Gastrocnemius medialis (tissue), 4 donors: ENCODE results near the gene MRE11. TPM values are rescaled to one million over a fixed set of nuclear protein-coding genes. Genes with fewer than 3 reads are reported as not detected.

ENCODE experiments used
- ATAC-seq, 2 donors: fragments of 150-250 bp; one replicate each; pipeline ENCODE4 v1.9.1; 2016
- DNase-seq, 2 donors: peaks; one replicate each; pipeline ENCODE4 v3.0.0-alpha.2; 2019
- H3K27ac ChIP-seq, 4 donors: fragments of 200-600 bp; sonication (generic); 1 replicate in 1 of 4; 2 replicates in 3 of 4; pipeline ENCODE4 v1.5.1; 2016 to 2018; ENCODE audit warnings: mild to moderate bottlenecking in 2 of 4, moderate library complexity in 1 of 4
- H3K27me3 ChIP-seq, 3 donors: fragments of 200-600 bp; sonication (generic) in 2 of 3; 1 replicate in 1 of 3; 2 replicates in 2 of 3; pipeline versions ENCODE4 v1.5.1 to v1.6.0; 2016 to 2019; ENCODE audit warnings: mild to moderate bottlenecking in 1 of 3, moderate library complexity in 1 of 3
- H3K36me3 ChIP-seq, 2 donors: fragments of 200-600 bp; sonication (generic) in 1 of 2; one replicate each; pipeline ENCODE4 v1.5.1; 2017 to 2018
- H3K4me1 ChIP-seq, 2 donors: fragments of 200-600 bp; sonication (generic) in 1 of 2; one replicate each; pipeline ENCODE4 v1.5.1; 2016 to 2017; ENCODE audit warnings: mild to moderate bottlenecking in 2 of 2
- H3K4me3 ChIP-seq, 4 donors: fragments of 200-600 bp; sonication (generic) in 3 of 4; 1 replicate in 1 of 4; 2 replicates in 3 of 4; pipeline ENCODE4 v1.5.1; 2016 to 2019; ENCODE audit warnings: mild to moderate bottlenecking in 2 of 4
- H3K9me3 ChIP-seq, 3 donors: fragments of 200-600 bp; sonication (generic) in 2 of 3; 1 replicate in 1 of 3; 2 replicates in 2 of 3; pipeline ENCODE4 v1.5.1; 2016 to 2019
- POLR2A ChIP-seq, 2 donors: fragments of 450-650 bp; IDR thresholded peaks; one replicate each; pipeline ENCODE4 v1.6.1; 2017; ENCODE audit warnings: antibody characterized with exemption in 2 of 2, mild to moderate bottlenecking in 2 of 2, moderate library complexity in 2 of 2
- in situ Hi-C, 4 donors: fragments of 200-750 bp; cut with MboI; loops; one replicate each; pipeline versions ENCODE4 v1.15.0 to v1.8.0; 2017; ENCODE audit warnings: low sequenced_read_pairs in 4 of 4
- intact Hi-C: fragments of 100-400 bp; cut with DNase I; formaldehyde crosslinking; loops from one replicate; pipeline ENCODE4 v1.15.1; 2023; ENCODE audit warnings: low total_unique reads
- total RNA-seq, 4 donors: library from RNA; depleted of rRNA; stranded (reverse); fragments of >200 nt; gene quantifications; one replicate each; pipeline versions ENCODE4 v1.1.0 to v1.2.3, GENCODE V29; 2016
- TF ChIP-seq, protein P1 (sequence below), 5 experiments: fragments of 450-650 bp in 3 of 5; fragments of 200-600 bp in 2 of 5; sonication (generic) in 2 of 5; IDR thresholded peaks in 4 of 5; conservative IDR thresholded peaks in 1 of 5; 1 replicate in 4 of 5; 2 replicates in 1 of 5; pipeline ENCODE4 v1.5.1; 2016 to 2019; ENCODE audit warnings: antibody characterized with exemption in 5 of 5, mild to moderate bottlenecking in 3 of 5, moderate library complexity in 3 of 5

MRE11 gene
- total RNA-seq, 4 donors from 2014 or later: 5.3 to 12.3 (median 5.9) TPM

GRCh38 chr11:94526645-94527438 lies 33.2 kb upstream of the MRE11 start:
- H3K36me3 ChIP-seq: no peaks in the 10 kb centered on the region
- ATAC-seq (no peak), DNase-seq (no peak)
- TF ChIP-seq POLR2A (IDR thresholded peaks at IDR 0.05): no peak
- TF ChIP-seq, protein P1, sequence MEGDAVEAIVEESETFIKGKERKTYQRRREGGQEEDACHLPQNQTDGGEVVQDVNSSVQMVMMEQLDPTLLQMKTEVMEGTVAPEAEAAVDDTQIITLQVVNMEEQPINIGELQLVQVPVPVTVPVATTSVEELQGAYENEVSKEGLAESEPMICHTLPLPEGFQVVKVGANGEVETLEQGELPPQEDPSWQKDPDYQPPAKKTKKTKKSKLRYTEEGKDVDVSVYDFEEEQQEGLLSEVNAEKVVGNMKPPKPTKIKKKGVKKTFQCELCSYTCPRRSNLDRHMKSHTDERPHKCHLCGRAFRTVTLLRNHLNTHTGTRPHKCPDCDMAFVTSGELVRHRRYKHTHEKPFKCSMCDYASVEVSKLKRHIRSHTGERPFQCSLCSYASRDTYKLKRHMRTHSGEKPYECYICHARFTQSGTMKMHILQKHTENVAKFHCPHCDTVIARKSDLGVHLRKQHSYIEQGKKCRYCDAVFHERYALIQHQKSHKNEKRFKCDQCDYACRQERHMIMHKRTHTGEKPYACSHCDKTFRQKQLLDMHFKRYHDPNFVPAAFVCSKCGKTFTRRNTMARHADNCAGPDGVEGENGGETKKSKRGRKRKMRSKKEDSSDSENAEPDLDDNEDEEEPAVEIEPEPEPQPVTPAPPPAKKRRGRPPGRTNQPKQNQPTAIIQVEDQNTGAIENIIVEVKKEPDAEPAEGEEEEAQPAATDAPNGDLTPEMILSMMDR (IDR thresholded peaks at IDR 0.05 in 4 of 5, conservative IDR thresholded peaks at IDR 0.05 in 1 of 5): no peak
- no peak overlapping the region for H3K4me3 ChIP-seq
- in situ Hi-C loops: no loop called here
- H3K4me1 ChIP-seq: no peaks in the 10 kb centered on the region
- no peak overlapping the region for H3K27ac ChIP-seq
- no peaks in the 10 kb centered on the region for H3K9me3 ChIP-seq
- intact Hi-C loops: no loop called here
- no peaks in the 10 kb centered on the region for H3K27me3 ChIP-seq

DNA sequence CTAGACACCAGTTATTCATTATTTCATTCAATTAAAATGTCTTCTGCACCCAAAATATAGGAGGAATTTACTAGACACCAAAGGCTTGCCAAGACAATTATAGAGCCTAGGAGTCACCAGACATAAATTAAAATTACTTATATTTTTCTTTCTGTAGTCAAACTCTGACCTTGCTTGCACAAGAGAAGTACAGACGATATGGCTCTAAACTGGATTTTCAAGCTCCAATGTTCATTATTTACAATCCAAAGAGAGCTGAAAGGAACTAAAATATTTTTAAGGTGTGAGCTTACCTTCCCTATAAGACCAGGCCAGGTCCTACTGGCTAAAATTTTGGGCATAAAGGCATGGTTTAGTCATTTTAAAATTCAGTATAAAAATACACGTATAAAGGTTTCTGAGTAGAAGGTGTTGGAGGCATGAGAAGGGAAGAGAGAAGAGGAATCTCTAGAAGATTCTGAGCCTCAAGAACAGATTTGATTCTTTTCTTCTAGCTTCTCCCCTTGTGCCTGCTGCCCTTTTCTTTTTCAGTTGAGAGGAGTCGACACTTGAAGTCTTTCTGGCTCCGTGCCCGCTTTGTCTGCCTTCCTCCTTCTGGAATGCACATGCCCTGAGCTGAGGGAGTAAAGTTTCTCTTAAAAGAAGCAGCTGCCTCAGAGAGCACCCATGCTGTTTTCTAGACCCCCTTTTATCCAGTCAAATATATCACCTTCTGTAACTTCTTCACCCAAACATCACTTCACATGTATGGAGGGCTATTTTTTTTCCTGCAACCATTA lies 32.1 kb upstream of the MRE11 start:
- in situ Hi-C loops: no loop called here
- ATAC-seq (no peak), DNase-seq (peak in 1 of 2 donors; percentile 29)
- Histone ChIP-seq H3K4me1 (no peaks in the 10 kb centered on the region), H3K36me3 (no peaks in the 10 kb centered on the region), H3K27me3 (no peaks in the 10 kb centered on the region), H3K4me3 (no peak overlapping the region), H3K9me3 (no peaks in the 10 kb centered on the region), H3K27ac (no peak overlapping the region)
- TF ChIP-seq, protein P1 (IDR thresholded peaks at IDR 0.05 in 4 of 5, conservative IDR thresholded peaks at IDR 0.05 in 1 of 5): no peak
- TF ChIP-seq POLR2A (IDR thresholded peaks at IDR 0.05): no peak
- intact Hi-C loops: no loop called here

DNA sequence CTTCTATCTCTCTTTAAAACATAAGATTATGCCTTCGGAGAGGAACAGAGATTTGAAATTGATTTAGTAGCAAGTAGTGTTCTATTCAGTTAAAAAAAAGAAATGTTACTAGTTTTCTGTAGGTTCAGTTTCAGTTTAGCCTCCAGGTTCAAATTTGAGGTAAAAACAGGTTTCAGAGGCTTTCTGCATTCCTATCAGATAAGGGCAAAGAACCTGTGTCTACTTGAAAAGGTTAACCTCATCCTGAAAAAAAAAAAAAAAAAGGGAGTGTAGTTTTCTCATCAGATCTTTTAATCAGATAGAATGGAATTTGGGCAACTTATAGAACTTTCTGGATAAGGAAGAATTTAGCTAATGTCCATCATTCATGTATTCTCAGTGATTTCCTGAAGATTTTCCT lies 30.7 kb upstream of the MRE11 start:
- ATAC-seq (no peak), DNase-seq (no peak)
- Histone ChIP-seq H3K27me3 (no peaks in the 10 kb centered on the region), H3K27ac (no peak overlapping the region), H3K9me3 (no peaks in the 10 kb centered on the region), H3K36me3 (no peaks in the 10 kb centered on the region), H3K4me1 (no peaks in the 10 kb centered on the region), H3K4me3 (no peak overlapping the region)
- intact Hi-C loops: no loop called here
- no peak for TF ChIP-seq POLR2A (IDR thresholded peaks at IDR 0.05)
- TF ChIP-seq, protein P1 (IDR thresholded peaks at IDR 0.05 in 4 of 5, conservative IDR thresholded peaks at IDR 0.05 in 1 of 5): no peak
- in situ Hi-C loops: loop anchor here in 1 of 4 donors (25.0 kb wide), 1 partner anchor 637 kb away; no protein-coding TSS in a partner anchor

DNA sequence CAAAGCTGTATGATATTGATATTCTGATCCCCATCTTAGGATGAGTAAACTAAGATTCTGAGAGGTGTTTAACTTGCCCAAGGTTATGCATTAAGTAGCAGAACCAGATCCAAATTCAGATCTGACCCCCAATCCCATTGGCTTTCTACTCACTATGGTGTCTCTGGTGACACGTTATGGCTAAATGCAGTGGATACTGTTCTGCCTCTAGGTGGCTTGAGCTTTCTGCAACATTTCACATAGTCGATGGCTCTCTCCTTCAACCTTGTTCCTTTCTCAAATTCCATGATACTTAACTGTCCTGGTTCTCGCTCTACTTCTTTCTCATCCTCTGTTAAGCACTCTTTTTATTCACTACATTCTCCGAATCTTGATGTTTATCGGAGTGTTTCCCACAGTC lies 28.0 kb upstream of the MRE11 start:
- no peak for TF ChIP-seq POLR2A (IDR thresholded peaks at IDR 0.05)
- TF ChIP-seq, protein P1 (IDR thresholded peaks at IDR 0.05 in 4 of 5, conservative IDR thresholded peaks at IDR 0.05 in 1 of 5): peak in 1 of 5 experiments; percentile 13
- DNase-seq (no peak), ATAC-seq (no peak)
- H3K36me3 ChIP-seq: no peaks in the 10 kb centered on the region
- H3K4me3 ChIP-seq: no peak overlapping the region
- no peaks in the 10 kb centered on the region for H3K9me3 ChIP-seq
- intact Hi-C loops (no loop called here), in situ Hi-C loops (loop anchor here in 1 of 4 donors (25.0 kb wide), 1 partner anchor 634 kb away; no protein-coding TSS in a partner anchor)
- H3K4me1 ChIP-seq: no peaks in the 10 kb centered on the region
- H3K27ac ChIP-seq: no peak overlapping the region
- no peaks in the 10 kb centered on the region for H3K27me3 ChIP-seq
